Astrocyte of the hippocampus (primary cell): ENCODE measurements around the gene DNM1L.

Experiments
- DNase-seq: peaks from one replicate; pipeline ENCODE4 v3.0.0; 2011; ENCODE audit warnings: low read depth, low spot score

DNM1L gene

DNA sequence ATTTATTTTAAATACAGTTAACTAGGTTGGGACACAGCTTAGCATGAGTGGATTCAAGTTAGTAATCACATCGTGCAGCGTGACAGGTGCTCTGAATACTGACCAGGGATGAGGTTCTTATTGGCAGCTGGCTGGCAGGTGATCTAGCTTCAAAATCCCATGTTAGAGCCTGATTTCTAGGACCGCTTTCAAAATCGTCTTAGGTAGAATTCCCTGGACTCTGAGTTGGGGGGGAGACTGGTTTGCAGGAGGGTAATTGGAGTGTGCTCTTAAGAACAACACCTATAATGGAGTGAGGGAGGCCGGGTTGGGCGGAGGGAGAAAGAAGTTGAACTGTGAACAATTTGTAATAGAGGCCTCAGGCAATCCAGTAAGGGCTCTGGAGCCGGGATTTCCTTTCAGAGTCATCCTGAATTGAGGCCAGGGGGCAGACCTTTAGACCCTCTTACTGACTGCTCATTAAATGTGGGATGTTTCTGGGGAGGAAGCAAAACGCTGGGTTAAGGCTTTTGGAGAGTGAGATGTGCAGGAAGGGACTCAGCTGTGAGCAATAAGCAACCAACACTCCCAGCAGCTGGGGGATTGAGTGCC, 77.5 kb downstream of the DNM1L start:
- no peak for DNase-seq

DNA sequence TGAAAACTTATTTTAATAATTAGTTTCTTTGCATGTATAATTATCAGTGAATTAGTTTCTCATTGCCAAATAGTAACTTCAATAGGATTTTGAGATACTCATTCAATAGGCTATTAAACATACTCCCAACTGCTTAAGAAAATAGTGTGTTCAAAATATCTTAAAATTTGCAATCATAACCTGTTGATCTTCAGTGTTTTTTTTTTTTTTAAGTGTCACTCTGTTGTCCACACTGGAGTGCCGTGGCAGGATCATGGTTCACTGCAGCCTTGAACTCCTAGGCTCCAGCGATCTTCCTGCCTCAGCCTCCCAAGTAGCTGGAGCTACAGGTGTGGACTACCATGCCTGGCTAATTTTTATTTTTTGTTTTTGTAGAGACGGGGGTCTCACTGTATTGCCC, 78.1 kb downstream of the DNM1L start:
- no peak for DNase-seq

DNA sequence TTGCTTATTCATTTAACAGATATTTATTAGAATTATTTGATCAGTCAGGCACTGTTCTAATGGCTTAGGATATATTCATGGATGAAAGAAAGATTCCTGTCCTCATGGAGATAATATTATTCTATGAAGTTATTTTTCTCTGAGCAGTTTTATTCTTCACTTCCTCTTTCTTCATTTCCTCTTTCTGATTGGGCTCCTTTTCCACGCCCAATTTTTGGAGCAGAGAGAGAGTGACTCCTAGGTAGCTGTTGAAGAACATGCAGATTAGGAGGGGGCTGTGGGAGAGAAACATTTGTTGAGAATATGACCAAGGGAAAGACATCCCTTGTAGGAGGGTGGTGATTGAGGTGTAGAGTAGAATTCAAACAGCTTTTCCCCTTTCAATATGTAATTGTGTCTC, 82.6 kb downstream of the DNM1L start:
- DNase-seq: no peak

DNA sequence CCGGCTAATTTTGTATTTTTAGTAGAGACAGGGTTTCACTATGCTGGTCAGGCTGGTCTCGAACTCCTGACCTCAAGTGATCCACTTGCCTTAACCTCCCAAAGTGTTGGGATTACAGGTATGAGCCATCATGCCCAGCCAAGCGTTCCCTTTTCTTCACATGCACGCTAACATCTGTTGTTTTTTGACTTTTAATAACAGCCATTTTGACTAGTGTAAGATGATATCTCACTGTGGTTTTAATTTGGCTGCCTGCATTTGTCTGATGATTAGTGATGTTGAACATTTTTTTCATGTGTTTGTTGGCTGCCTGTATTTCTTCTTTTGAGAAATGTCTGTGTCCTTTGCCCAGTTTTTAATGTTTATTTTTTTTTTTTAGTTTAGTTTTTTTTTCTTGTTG, 86.8 kb downstream of the DNM1L start:
- peak; percentile 25 for DNase-seq

DNA sequence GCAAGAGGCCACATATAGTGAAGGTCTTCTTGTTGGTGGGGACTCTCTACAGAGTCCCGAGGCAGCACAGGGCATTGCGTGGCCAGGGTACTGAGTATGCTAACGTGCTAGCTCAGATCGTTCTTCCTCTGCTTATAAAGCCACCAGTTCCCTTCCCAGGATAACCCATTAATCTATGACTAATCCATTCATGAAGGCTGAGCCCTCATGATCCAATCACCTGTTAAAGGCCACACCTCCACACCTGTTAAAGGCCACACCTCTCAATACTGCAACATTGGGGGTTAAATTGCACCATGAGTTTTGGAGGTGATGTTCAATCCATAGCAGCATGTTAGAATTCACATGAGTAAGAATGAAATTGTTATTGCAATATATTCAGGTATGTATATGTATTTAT, 89.4 kb downstream of the DNM1L start:
- no peak for DNase-seq

DNA sequence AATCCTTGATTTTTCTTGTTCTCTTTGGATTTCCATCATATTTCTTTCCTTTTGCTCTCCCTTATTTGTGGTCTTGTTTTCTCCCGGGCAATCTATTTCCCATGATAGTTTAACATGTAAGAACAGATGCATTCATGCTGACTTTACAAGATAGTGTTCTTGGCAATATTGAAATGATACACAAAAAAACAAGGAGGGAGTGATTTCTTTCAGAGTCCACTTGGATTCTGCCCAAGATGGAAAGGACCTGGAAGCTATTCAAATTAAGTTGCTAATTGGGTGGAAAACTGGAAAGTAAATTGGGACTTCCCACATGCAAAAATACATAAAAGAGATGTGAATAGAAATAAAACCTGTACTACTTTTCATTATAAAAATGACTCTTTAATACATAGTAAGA, 91.0 kb downstream of the DNM1L start:
- no peak for DNase-seq

DNA sequence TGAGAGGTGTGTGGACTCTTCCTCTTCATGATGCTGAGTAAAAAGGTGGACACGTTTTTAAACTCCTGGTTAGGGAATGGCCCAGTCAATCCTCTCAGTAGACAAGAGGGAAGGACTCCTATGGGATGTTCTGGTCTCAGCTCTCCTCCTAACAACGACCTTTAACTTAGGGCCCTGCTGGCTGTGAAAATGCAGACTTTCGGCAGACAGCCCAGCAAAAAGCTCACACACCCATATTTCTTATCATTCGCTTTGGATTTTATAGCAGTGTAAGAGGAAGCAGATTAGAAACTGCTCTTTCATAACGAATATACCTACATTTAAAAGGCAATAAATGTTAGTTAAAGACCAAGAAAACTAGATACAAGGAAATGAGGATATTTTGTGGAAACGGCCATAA, 94.6 kb downstream of the DNM1L start:
- no peak for DNase-seq

DNA sequence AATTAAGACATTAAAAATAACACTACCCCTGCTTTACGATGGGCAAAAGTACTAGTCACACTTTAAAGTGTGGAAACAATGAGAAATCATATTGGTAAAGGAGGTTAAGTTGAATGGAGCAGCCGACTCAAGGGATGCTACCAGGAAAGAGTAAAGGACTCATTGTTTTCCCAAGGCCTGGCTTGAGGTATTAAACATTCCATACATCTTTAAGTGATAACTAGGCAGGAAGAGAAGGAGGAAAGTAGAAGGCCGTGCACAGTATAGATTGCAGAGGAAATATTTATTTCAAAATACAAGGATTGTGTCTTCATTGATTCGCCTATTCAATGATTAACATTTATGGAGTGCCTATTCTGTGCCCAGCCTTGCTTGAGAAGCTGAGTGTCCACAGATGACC, 97.2 kb downstream of the DNM1L start:
- DNase-seq: no peak

DNA sequence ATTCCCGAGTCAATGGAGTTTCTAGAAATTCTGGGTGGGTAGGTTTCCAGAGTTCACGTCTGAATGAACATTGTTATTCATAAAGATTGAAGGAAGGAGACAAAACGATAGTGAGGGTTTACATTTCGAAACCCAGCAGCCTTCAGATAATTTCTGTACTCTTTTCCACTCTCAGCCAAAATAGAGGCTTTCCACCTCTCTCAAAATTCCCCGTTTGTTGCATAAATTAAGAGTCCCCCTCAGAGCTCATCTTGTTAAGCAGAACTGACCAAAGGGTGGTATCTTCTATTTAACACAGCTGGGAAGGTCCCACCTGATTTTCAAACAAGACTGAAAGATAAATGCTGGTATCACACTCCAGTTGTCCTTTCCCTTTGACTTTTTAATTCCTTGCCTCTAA, 98.1 kb downstream of the DNM1L start:
- no peak for DNase-seq

DNA sequence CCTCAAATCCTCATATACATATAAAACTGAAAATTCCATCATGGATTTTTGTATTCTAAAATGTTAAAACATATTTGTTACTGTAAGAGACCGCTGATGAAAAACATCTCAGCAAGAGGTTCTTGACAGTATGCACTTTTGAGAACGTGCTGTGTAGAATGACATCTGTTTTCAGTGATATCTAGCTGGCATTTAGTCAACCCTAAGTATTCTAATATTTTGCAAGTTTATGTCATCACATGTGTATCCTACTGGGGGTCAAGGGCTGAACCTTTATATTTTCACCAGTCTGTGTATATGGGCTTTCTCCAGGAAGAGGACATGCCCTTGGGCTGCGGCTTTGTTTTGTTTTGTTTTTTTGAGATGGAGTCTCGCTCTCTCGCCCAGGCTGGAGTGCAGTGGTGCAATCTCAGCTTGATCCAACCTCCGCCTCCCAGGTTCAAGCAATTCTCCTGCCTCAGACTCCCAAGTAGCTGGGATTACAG, 98.6 kb downstream of the DNM1L start:
- DNase-seq: no peak

DNA sequence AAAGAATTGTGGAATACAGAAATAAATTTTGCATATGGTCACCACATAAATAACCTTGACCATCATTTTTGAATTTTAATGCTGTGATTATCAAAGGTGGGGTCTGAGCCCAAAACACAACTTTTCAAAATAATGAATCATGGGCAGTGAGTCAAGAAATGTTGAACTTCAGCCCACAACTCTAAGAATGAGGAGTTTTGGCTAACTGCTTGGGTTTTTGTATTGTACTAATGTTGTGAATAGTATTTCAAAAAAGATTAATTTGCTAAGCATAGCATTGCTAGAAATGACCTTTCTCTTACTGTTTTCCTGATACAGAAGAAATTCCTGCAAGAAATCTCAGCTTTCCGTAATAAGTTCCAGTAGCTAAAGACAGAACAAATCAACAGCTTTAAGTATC, 101.0 kb downstream of the DNM1L start:
- peak; percentile 44 for DNase-seq

DNA sequence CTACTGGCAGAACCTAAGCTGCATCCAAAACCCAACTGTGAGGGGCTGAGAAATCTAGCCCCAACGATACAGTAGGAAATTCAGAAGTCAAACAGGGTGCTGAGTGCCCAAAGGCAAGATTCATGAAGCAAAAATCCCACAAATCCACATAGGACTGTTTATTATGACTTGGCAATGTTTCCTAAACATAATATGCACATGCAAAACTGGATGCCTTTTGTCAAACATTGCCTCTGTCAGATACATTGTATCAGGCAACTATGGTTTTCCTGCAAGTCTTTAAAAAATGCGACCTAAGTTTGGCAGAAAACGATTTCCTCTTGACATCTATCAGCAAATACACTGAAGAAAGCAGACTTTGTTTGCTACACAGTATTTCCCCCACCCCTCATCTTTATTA, 103.9 kb downstream of the DNM1L start:
- DNase-seq: no peak

DNA sequence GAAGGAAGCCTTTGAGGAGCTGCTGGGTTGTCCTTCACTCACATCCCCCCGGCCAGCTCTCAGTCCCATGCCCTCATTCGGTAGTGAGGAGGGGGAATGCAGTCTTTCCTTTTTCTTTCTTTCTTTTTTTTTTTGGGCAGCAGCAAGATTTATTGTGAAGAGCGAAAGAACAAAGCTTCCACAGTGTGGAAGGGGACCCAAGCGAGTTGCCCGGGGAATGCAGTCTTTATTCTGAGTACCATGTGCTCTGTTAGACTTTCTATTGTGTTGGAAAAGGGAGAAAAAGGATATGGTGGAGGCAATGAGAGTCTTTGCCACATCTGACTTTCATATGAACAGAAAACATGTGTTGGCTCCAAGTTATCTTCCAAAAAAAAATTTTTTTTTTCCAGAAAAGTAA, 106.5 kb downstream of the DNM1L start:
- no peak for DNase-seq

DNA sequence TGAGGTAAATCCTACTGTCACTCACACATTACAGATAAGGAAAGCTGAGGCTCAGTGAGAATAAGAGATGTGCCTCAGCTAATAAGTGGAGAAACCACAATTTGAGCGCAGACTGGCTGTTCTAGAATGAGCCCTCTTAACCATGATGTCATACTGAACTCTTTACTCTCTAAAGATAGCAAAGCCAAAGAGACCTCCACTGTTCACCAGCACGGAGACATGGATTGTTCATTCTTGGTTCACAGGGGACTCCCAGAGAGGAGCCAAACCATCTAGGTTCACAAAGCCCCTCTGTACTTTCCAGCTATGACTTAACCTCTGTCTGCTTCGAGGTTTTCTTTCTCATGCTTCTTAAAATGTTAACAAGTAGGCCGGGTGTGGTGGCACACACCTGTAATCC, 109.3 kb downstream of the DNM1L start:
- no peak for DNase-seq

DNA sequence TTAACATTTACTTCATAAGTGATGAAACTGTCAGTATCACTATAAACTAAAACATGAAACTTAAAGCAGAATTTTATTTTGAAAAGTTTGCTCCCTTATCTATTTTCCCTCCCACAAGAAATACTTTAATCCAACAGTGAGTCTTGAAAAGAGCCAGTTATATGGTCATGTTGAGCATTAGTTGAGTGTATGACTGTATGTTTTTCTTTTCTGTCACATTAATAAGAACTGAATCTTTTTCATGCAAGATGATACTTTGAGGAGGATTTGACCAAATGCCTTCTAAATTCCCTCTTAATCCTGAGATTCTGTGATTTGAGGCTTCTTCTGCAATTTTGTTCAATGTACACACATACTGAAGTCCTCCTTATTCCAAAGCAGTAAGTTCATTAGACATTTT, 110.3 kb downstream of the DNM1L start:
- DNase-seq: no peak

DNA sequence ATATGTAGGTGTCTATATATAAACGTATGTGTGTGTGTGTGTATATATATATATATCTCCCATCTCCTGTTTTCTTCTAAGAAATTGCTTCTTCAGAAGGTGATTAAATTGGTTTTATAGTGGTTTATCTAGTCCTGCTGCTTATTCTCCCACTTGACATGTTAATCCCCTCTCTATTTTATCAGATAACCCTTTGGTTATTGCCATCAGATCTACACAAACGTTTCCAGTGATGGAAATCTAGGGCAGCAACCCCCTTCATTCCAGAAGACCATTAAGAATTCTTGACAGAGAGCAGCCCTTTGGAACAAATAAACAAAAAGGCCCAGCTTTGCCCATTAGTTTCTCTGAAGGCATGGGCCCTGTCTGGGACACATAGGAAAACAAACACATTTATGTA, 110.8 kb downstream of the DNM1L start:
- no peak for DNase-seq

DNA sequence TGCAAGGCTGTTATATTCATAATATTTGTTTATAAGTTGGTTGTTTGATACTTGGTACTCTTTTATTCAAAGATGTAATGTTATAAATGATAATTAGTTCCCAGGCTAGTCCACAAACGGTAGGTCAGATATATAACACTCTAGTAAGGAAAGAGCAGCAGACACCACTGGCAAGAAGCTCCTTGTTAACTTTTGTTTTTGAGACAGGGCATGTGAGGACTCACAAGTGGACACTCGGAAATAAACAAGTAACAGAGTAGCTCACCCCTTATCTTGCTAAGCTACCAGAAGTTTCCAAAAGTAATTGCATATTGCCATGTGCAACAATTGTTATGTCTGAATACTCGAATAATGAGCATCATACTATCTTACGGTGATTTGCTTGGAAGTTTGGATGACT, 115.2 kb downstream of the DNM1L start:
- DNase-seq: no peak
